OCI-LY1 (cell line): ENCODE data around the gene SMARCAL1.

Experiments
- CTCF ChIP-seq: fragments of 200-600 bp; sonication (generic), shearing (Covaris generic); IDR thresholded peaks from 2 replicates; pipeline ENCODE4 v1.5.1; 2017; ENCODE audit warnings: mild to moderate bottlenecking, antibody characterized with exemption, low read length, moderate library complexity, mixed read lengths
- EZH2 ChIP-seq: fragments of 200-600 bp; sonication (generic), shearing (Covaris generic); IDR thresholded peaks from 2 replicates; pipeline ENCODE4 v1.8.0; 2017; ENCODE audit warnings: borderline replicate concordance, mixed run types, mild to moderate bottlenecking, antibody characterized with exemption, low read length, moderate library complexity, mixed read lengths

GRCh38 chr2:216425008-216425787 is 12.9 kb downstream of the SMARCAL1 start:
- TF ChIP-seq CTCF (no peak), EZH2 (no peak)
